Coronary artery (tissue), 2 donors: ENCODE results near the gene NR4A1.
"Not testable (repeated sequence)": the region's sequence is repeated elsewhere in the genome, so short reads cannot be mapped to it uniquely, and the experiment has no call there.

ENCODE experiments used
- DNase-seq: peaks from one replicate; pipeline ENCODE4 v3.0.0-alpha.2; 2017; ENCODE audit warnings: low spot score
- H3K27ac ChIP-seq, 2 donors: fragments of 200-600 bp; sonication (generic); one replicate each; pipeline ENCODE4 v1.5.1; 2016 to 2019
- H3K4me3 ChIP-seq: fragments of 200-600 bp; sonication (generic); 2 replicates; pipeline ENCODE4 v1.5.1; 2016; ENCODE audit warnings: mild to moderate bottlenecking, moderate library complexity
- TF ChIP-seq, protein P1 (sequence below): fragments of 200-600 bp; sonication (generic); IDR thresholded peaks from one replicate; pipeline ENCODE4 v1.5.1; 2019; ENCODE audit warnings: antibody characterized with exemption

Gene NR4A1

GRCh38 chr12:52093346-52093745 lies 42.1 kb downstream of the NR4A1 start:
- DNase-seq = no peak
- H3K4me3 ChIP-seq = no peak overlapping the region
- H3K27ac ChIP-seq = no peak overlapping the region
- TF ChIP-seq, protein P1, sequence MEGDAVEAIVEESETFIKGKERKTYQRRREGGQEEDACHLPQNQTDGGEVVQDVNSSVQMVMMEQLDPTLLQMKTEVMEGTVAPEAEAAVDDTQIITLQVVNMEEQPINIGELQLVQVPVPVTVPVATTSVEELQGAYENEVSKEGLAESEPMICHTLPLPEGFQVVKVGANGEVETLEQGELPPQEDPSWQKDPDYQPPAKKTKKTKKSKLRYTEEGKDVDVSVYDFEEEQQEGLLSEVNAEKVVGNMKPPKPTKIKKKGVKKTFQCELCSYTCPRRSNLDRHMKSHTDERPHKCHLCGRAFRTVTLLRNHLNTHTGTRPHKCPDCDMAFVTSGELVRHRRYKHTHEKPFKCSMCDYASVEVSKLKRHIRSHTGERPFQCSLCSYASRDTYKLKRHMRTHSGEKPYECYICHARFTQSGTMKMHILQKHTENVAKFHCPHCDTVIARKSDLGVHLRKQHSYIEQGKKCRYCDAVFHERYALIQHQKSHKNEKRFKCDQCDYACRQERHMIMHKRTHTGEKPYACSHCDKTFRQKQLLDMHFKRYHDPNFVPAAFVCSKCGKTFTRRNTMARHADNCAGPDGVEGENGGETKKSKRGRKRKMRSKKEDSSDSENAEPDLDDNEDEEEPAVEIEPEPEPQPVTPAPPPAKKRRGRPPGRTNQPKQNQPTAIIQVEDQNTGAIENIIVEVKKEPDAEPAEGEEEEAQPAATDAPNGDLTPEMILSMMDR = no peak

- Histone ChIP-seq H3K4me3 (no peak overlapping the region), H3K27ac (no peak overlapping the region)
- DNase-seq = no peak
- TF ChIP-seq, protein P1 = no peak
These were observed 45.2 kb downstream of the NR4A1 start for GRCh38 chr12:52096332-52097044.

DNA sequence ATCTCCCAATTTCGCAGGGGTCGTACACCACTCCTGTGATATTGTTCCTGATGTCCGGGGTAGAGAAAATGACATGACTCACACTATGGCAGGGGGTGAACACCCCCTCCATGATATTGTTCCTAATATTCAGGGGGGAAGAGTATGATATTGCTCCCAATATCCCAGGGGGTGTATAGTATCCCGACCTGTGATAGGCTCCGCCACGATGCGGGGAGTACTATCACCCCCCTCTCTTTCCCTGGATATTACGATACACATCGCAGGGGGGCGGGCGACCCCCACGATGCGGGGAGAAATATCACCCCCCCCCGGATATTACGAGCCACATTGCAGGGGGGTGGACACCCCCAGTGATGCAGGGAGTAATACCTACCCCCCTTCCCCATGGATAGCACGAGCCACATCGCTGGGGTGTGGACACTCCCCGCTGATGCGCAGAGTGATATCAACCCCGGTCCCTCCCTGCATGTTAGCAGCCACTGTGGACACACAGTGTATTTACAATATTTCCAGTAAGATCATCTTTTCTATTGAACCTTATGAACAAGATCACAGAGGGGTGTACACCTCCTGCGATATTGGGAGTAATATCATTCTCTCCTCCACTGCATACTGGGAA lies 45.9 kb downstream of the NR4A1 start:
- TF ChIP-seq, protein P1 = no peak
- no peak overlapping the region for H3K27ac ChIP-seq
- DNase-seq = no peak
- no peak overlapping the region for H3K4me3 ChIP-seq

DNA sequence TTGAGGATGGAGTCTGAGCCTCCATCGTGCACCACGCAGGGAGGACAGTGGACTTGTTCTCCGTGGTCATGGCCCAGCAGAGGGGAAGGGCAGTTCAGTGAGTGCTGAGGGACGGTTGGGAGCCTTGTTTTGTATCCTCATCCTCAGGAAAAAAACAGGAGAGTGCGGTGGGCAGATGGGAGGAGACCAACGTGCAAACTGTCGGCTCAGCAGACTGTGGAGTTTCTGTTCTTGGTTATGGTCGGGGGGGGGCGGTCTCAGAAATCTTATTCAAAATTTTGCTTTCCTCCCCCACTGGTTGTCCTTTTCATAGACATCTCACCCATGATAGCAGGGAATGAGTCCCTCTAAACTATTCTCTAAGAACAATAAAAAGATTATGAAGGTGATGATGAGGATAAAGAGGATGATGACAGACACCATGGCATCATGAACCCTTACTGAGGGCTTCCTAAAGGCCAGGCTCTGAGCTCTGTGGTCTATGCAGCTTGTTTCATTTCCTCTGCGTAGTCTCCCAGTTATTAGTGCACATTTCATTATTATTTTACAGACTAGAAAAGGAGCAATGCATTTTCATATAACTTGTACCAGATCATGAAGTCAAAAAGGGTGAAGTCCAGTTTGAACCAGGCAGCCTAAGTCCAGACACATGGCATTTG lies 53.3 kb downstream of the NR4A1 start:
- H3K27ac ChIP-seq, H3K4me3 ChIP-seq, DNase-seq: not testable (repeated sequence)
